GM18498 (cell line): Measurements from ENCODE around the gene ZNF606.
A peak's percentile ranks its signal among the peaks of the same experiment; 100 is the strongest.
"Not testable (repeated sequence)": the region's sequence is repeated elsewhere in the genome, so short reads cannot be mapped to it uniquely, and the experiment has no call there.

Experiments
- ATAC-seq: cut with Tn5 transposase; IDR thresholded peaks from one replicate; pipeline ENCODE4 v1.9.1; 2021; ENCODE audit warnings: mild to moderate bottlenecking, moderate library complexity; ENCODE audit not compliant: unreplicated experiment

Gene ZNF606

GRCh38 chr19:58010507-58010906 lies 7.9 kb upstream of the ZNF606 start:
- no peak for ATAC-seq

- no peak for ATAC-seq
Measured at GRCh38 chr19:58009666-58010301, 7.2 kb upstream of the ZNF606 start.

GRCh38 chr19:58009301-58009665 lies 6.7 kb upstream of the ZNF606 start:
- ATAC-seq, result no peak

GRCh38 chr19:58008877-58009276 lies 6.3 kb upstream of the ZNF606 start:
- ATAC-seq, result not testable (repeated sequence)

- ATAC-seq, result no peak
Measured at GRCh38 chr19:58007285-58007684, 4.7 kb upstream of the ZNF606 start.

GRCh38 chr19:58003174-58003828 lies 681 bp upstream of the ZNF606 start:
- ATAC-seq, result no peak

- peak; percentile 16 for ATAC-seq
Measured at GRCh38 chr19:58001895-58002369, 688 bp downstream of the ZNF606 start.

- ATAC-seq, result no peak
Measured at GRCh38 chr19:58000677-58001076, 1.9 kb downstream of the ZNF606 start.

GRCh38 chr19:57992841-57993240 lies 9.8 kb downstream of the ZNF606 start:
- no peak for ATAC-seq

- ATAC-seq, result no peak
Measured at GRCh38 chr19:57978586-57979289, 23.9 kb downstream of the ZNF606 start.

GRCh38 chr19:57974434-57974833 lies 28.2 kb downstream of the ZNF606 start, which contains the start of gene C19orf18:
Gene C19orf18 (minus strand): TSS chr19:57974534. CDS start chr19:57974432, 102 bp downstream.
- no peak for ATAC-seq

GRCh38 chr19:57964761-57965160 lies 37.9 kb downstream of the ZNF606 start:
- ATAC-seq, result no peak

GRCh38 chr19:57961785-57962184 lies 40.8 kb downstream of the ZNF606 start:
- no peak for ATAC-seq

- no peak for ATAC-seq
Measured at GRCh38 chr19:57954996-57955395, 47.6 kb downstream of the ZNF606 start.

- ATAC-seq, result no peak
Measured at GRCh38 chr19:57949702-57950101, 52.9 kb downstream of the ZNF606 start.

GRCh38 chr19:57949296-57949695 lies 53.3 kb downstream of the ZNF606 start:
- ATAC-seq, result no peak

- peak; percentile 91 for ATAC-seq
Measured at GRCh38 chr19:57947419-57948134, 55.0 kb downstream of the ZNF606 start, which contains the start of gene ZNF256. Gene ZNF256 (minus strand): TSS chr19:57947706. CDS start chr19:57947474, 232 bp downstream.

GRCh38 chr19:57947088-57947418 lies 55.6 kb downstream of the ZNF606 start:
- ATAC-seq, result no peak

- ATAC-seq, result no peak
Measured at GRCh38 chr19:57946316-57946715, 56.3 kb downstream of the ZNF606 start.

GRCh38 chr19:57941593-57941992 lies 61.0 kb downstream of the ZNF606 start:
- ATAC-seq, result no peak

GRCh38 chr19:57935731-57936130 lies 66.9 kb downstream of the ZNF606 start:
- ATAC-seq, result no peak
